IMR-90 (cell line): ENCODE data around the gene MADD. TPM values are rescaled to one million over a fixed set of nuclear protein-coding genes. Genes with fewer than 3 reads are reported as not detected.

ENCODE experiments used
- ATAC-seq: fragments of 200-7000 bp; cut with Tn5 transposase; 2 replicates; pipeline ENCODE4 v1.9.1; 2020; ENCODE audit warnings: low read depth, mild to moderate bottlenecking, moderate library complexity
- BruUV-seq: library from RNA; stranded (reverse); fragments of 400-500 nt; replicated peaks from 2 replicates; lab custom pipeline; 2021; lab: Mats Ljungman, UMichigan
- CTCF ChIA-PET: fragments of 300-600 bp; formaldehyde crosslinking; extraction: SDS; loops from one replicate; lab custom pipeline; 2021; ENCODE audit warnings: antibody characterized with exemption; lab: Yijun Ruan, JAX
- POLR2A ChIA-PET: fragments of 300-600 bp; sonication (Branson Sonifier 250); formaldehyde crosslinking; loops from one replicate; lab custom pipeline; 2022; ENCODE audit warnings: antibody characterized with exemption; ENCODE audit not compliant: unreplicated experiment; lab: Charles Lee
- DNase-seq: peaks from one replicate; pipeline ENCODE4 v3.0.0; 2013
- H2AFZ ChIP-seq: replicated peaks from 2 replicates; pipeline ENCODE3; 2013; ENCODE audit warnings: low read length, mild to moderate bottlenecking; ENCODE audit not compliant: poor library complexity
- H2AK5ac ChIP-seq: 2 replicates; pipeline ENCODE4 v1.6.1; 2013; ENCODE audit warnings: low read depth, low read length, inconsistent platforms
- H2AK9ac ChIP-seq: replicated peaks from 2 replicates; pipeline ENCODE3; 2013; ENCODE audit warnings: mild to moderate bottlenecking, low read depth, low read length, moderate library complexity; ENCODE audit not compliant: poor library complexity
- H2BK120ac ChIP-seq: 2 replicates; pipeline ENCODE4 v1.6.1; 2013; ENCODE audit warnings: low read depth, low read length, inconsistent platforms
- H2BK15ac ChIP-seq: 3 replicates; pipeline ENCODE4 v1.6.1; 2013; ENCODE audit warnings: low read depth, low read length, inconsistent platforms
- H2BK20ac ChIP-seq: 2 replicates; pipeline ENCODE4 v1.6.1; 2013; ENCODE audit warnings: low read depth, mild to moderate bottlenecking, inconsistent platforms, low read length, moderate library complexity
- H2BK5ac ChIP-seq: 2 replicates; pipeline ENCODE4 v1.6.1; 2013; ENCODE audit warnings: mild to moderate bottlenecking, low read depth, low read length, inconsistent platforms; ENCODE audit not compliant: poor library complexity, severe bottlenecking
- H3K14ac ChIP-seq: replicated peaks from 2 replicates; pipeline ENCODE4 v1.6.1; 2013; ENCODE audit warnings: low read depth, low read length, inconsistent platforms
- H3K18ac ChIP-seq: 2 replicates; pipeline ENCODE4 v1.6.1; 2013; ENCODE audit warnings: low read depth, low read length, control low read depth
- H3K23ac ChIP-seq: 2 replicates; pipeline ENCODE4 v1.6.1; 2013; ENCODE audit warnings: low read depth, low read length, inconsistent platforms
- H3K27ac ChIP-seq: 2 replicates; pipeline ENCODE4 v1.5.1; 2013; ENCODE audit warnings: mild to moderate bottlenecking, control low read depth, low read length; ENCODE audit not compliant: insufficient read depth
- H3K27me3 ChIP-seq: 2 replicates; pipeline ENCODE4 v1.6.1; 2013; ENCODE audit warnings: low read length; ENCODE audit not compliant: control insufficient read depth, insufficient read depth
- H3K36me3 ChIP-seq: 2 replicates; pipeline ENCODE4 v1.6.1; 2013; ENCODE audit warnings: low read length, mixed read lengths; ENCODE audit not compliant: control insufficient read depth, insufficient read depth
- H3K4ac ChIP-seq: 2 replicates; pipeline ENCODE4 v1.6.1; 2013; ENCODE audit warnings: low read depth, low read length, inconsistent platforms
- H3K4me1 ChIP-seq: 2 replicates; pipeline ENCODE4 v1.6.1; 2013; ENCODE audit warnings: low read length, mixed read lengths; ENCODE audit not compliant: control insufficient read depth, insufficient read depth
- H3K4me2 ChIP-seq: 2 replicates; pipeline ENCODE4 v1.6.1; 2013; ENCODE audit warnings: low read depth, mild to moderate bottlenecking, control low read depth, low read length, moderate library complexity
- H3K4me3 ChIP-seq: 2 replicates; pipeline ENCODE4 v1.5.1; 2013; ENCODE audit warnings: low read depth, mild to moderate bottlenecking, control low read depth, low read length, moderate library complexity; ENCODE audit not compliant: insufficient read depth
- H3K56ac ChIP-seq: 2 replicates; pipeline ENCODE4 v1.6.1; 2013; ENCODE audit warnings: low read length, inconsistent platforms; ENCODE audit not compliant: insufficient read depth; ENCODE audit errors: extremely low read depth
- H3K79me1 ChIP-seq, 2 experiments: 2 replicates each; pipeline ENCODE4 v1.6.1; 2013; ENCODE audit warnings: low read length in 2 of 2, inconsistent platforms in 1 of 2, low read depth in 1 of 2
- H3K9ac ChIP-seq: 2 replicates; pipeline ENCODE4 v1.6.1; 2013; ENCODE audit warnings: low read depth, low read length, control low read depth
- H3K9me1 ChIP-seq: 2 replicates; pipeline ENCODE4 v1.6.1; 2013; ENCODE audit warnings: low read length, inconsistent platforms; ENCODE audit not compliant: insufficient read depth
- H3K9me3 ChIP-seq: 2 replicates; pipeline ENCODE4 v1.6.1; 2013; ENCODE audit warnings: low read length; ENCODE audit not compliant: control insufficient read depth, insufficient read depth
- H4K20me1 ChIP-seq: 2 replicates; pipeline ENCODE4 v1.6.1; 2013; ENCODE audit warnings: low read length, inconsistent platforms; ENCODE audit not compliant: insufficient read depth
- H4K5ac ChIP-seq: 2 replicates; pipeline ENCODE4 v1.6.1; 2013; ENCODE audit warnings: mild to moderate bottlenecking, low read depth, low read length, control low read depth
- H4K8ac ChIP-seq, 2 experiments: 2 replicates each; pipeline ENCODE4 v1.6.1; 2013; ENCODE audit warnings: low read depth in 2 of 2, low read length in 2 of 2, control low read depth in 1 of 2, inconsistent platforms in 1 of 2
- H4K91ac ChIP-seq: 2 replicates; pipeline ENCODE4 v1.6.1; 2013; ENCODE audit warnings: low read depth, low read length, inconsistent platforms; ENCODE audit not compliant: insufficient read depth
- CHD1 ChIP-seq: IDR thresholded peaks from 2 replicates; pipeline ENCODE4 v1.6.1; 2012; ENCODE audit warnings: low read depth, low read length, improper control_type of control experiment
- FOS ChIP-seq: fragments of 150-350 bp; IDR thresholded peaks from 2 replicates; pipeline ENCODE4 v1.6.1; 2016; ENCODE audit warnings: low read depth, low read length
- MAFK ChIP-seq: IDR thresholded peaks from 2 replicates; pipeline ENCODE4 v1.6.1; 2012; ENCODE audit warnings: low read depth, low read length, improper control_type of control experiment
- RAD21 ChIP-seq: IDR thresholded peaks from 2 replicates; pipeline ENCODE4 v1.6.1; 2012; ENCODE audit warnings: low read length, improper control_type of control experiment
- SMC3 ChIP-seq: fragments of 150-350 bp; IDR thresholded peaks from 2 replicates; pipeline ENCODE4 v1.6.1; 2016; ENCODE audit warnings: low read depth, mild to moderate bottlenecking, antibody characterized with exemption, low read length, moderate library complexity
- WGBS, 2 experiments: methylation state at CpG; one replicate each; pipeline versions ENCODE4 v1.1.5 to v1.1.7; 2013; ENCODE audit warnings: missing lambda C conversion rate in 2 of 2; ENCODE audit not compliant: insufficient read length in 1 of 2; ENCODE audit errors: extremely low coverage in 2 of 2; 5-methylcytosine and 5-hydroxymethylcytosine counted together
- dilution Hi-C: fragments of 300-500 bp; cut with HindIII; formaldehyde crosslinking; loops from one replicate; pipeline ENCODE4 v1.14.3; 2018; ENCODE audit warnings: low sequenced_read_pairs; ENCODE audit not compliant: unreplicated experiment
- in situ Hi-C: fragments of 300-500 bp; cut with MboI; formaldehyde crosslinking; loops from 3 replicates; pipeline ENCODE4 v1.14.3; 2019; ENCODE audit warnings: low sequenced_read_pairs, inconsistent platforms, mixed read lengths
- intact Hi-C: fragments of 100-400 bp; cut with micrococcal nuclease; formaldehyde crosslinking; loops from 2 replicates; pipeline ENCODE4 v1.10.0; 2022
- polyA plus RNA-seq, 3 experiments: library from polyadenylated mRNA; depleted of rRNA; stranded (reverse); fragments of >200 nt; gene quantifications; 2 replicates each; pipeline ENCODE4 v1.2.3, GENCODE V29; 2012; ENCODE audit warnings: low replicate concordance in 1 of 3
- total RNA-seq: library from RNA; depleted of rRNA; stranded (reverse); fragments of >200 nt; gene quantifications from 2 replicates; pipeline ENCODE4 v1.2.3, GENCODE V29; 2012

MADD gene
- total and polyA plus RNA-seq, 2 of the 4 experiments (the other 2 are of a cell fraction) = 13.3 to 16.4 TPM

DNA sequence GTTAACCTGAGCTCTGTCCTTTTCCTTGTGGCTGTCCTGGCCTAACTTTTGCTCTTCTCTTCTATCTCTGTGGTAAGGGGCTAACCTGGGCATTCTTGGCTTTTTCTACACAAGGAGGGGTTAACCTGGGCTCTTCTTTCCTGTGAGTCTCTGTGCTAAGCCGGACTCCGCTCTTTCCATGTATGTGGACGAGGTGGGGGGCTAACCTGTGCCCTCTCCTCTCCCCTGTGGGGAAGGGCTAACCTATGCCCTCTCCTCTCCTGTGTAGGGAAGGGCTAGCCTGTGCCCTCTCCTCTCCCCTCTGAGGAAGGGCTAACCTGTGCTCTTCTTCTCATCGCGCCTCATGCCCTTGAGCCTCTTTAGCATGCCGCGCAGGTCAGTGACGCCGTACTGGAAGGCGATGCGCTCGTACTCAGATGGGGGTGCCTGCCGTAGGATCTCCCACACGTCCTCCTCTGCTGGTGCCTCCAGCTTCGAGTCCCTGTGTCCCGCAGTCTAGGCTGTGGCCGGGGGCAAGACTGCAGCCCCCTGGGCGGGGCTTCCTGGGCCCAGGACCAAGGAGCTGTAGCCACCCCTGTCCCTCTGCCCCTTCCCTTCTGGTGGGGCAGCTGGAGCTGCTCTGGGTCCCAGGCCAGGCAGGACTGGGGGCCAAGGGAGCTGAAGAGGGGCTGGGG lies 76.1 kb downstream of the MADD start:
- POLR2A ChIA-PET = no interaction called here
- no peak overlapping the region for H2AFZ ChIP-seq
- no peak overlapping the region for H2BK20ac ChIP-seq
- no peak overlapping the region for H4K8ac ChIP-seq
- no peak overlapping the region for H3K9ac ChIP-seq
- no peak overlapping the region for H3K23ac ChIP-seq
- H2BK120ac ChIP-seq = no peak overlapping the region
- H3K9me3 ChIP-seq = no peaks in the 10 kb centered on the region
- no peaks in the 10 kb centered on the region for H3K9me1 ChIP-seq
- no peaks in the 10 kb centered on the region for H3K4me1 ChIP-seq
- no peak overlapping the region for H3K56ac ChIP-seq
- CTCF ChIA-PET = no interaction called here
- peaks cover 29% of the 10 kb centered on the region for H3K27me3 ChIP-seq
- H3K79me1 ChIP-seq = no peaks in the 10 kb centered on the region
- H2AK5ac ChIP-seq = no peak overlapping the region
- no peak overlapping the region for H2AK9ac ChIP-seq
- H4K20me1 ChIP-seq = no peaks in the 10 kb centered on the region; the same call in 1 of the 2 replicates
- H3K4me3 ChIP-seq = no peak overlapping the region
- dilution Hi-C loops = no loop called here
- no TSS peak for BruUV-seq
- H3K4ac ChIP-seq = no peak overlapping the region
- H3K18ac ChIP-seq = no peak overlapping the region
- ATAC-seq (no peak), DNase-seq (no peak)
- H2BK5ac ChIP-seq = no peak overlapping the region
- intact Hi-C loops = no loop called here
- H4K91ac ChIP-seq = no peak overlapping the region
- TF ChIP-seq RAD21 (no peak), CHD1 (no peak), MAFK (no peak), SMC3 (no peak), FOS (no peak)
- in situ Hi-C loops = loop anchor here (5.0 kb wide), 1 partner anchor 164 kb away; no protein-coding TSS in a partner anchor
- no peak overlapping the region for H4K5ac ChIP-seq
- H2BK15ac ChIP-seq = no peak overlapping the region
- H3K36me3 ChIP-seq = no peaks in the 10 kb centered on the region
- no peak overlapping the region for H3K14ac ChIP-seq
- 84% methylated on average over 9 of the region's 18 CpGs; no CpG with 5 or more reads in 1 of the 2 experiments for WGBS, 2 experiments
- no peak overlapping the region for H3K27ac ChIP-seq
- H3K4me2 ChIP-seq = no peak overlapping the region
